WTC11 (cell line): Measurements from ENCODE around the gene NR2F6. TPM values are rescaled to one million over a fixed set of nuclear protein-coding genes. Genes with fewer than 3 reads are reported as not detected.
A peak's percentile ranks its signal among the peaks of the same experiment; 100 is the strongest.

Source experiments
- ATAC-seq: fragments of 200-7000 bp; cut with Tn5 transposase; 2 replicates; pipeline ENCODE4 v1.10.0; 2021; ENCODE audit warnings: mild to moderate bottlenecking, moderate library complexity
- CTCF ChIA-PET: fragments of 300-600 bp; sonication (Branson Sonifier 250); formaldehyde crosslinking; loops from one replicate; lab custom pipeline; 2021; ENCODE audit warnings: antibody characterized with exemption; lab: Charles Lee
- POLR2A ChIA-PET: fragments of 350-600 bp; sonication (Branson Sonifier 250); formaldehyde crosslinking; loops from one replicate; lab custom pipeline; 2021; ENCODE audit warnings: antibody characterized with exemption; lab: Charles Lee
- DNase-seq: peaks from one replicate; pipeline ENCODE4 v3.0.0; 2021; ENCODE audit warnings: low spot score
- H3K27ac Mint-ChIP-seq: 2 replicates; pipeline ENCODE4 v1.8.0; 2021; ENCODE audit warnings: mixed read lengths
- H3K27me3 Mint-ChIP-seq: 2 replicates; pipeline ENCODE4 v1.8.0; 2021; ENCODE audit warnings: low read depth, mild to moderate bottlenecking, moderate library complexity, mixed read lengths
- H3K36me3 Mint-ChIP-seq: 2 replicates; pipeline ENCODE4 v1.8.0; 2021; ENCODE audit warnings: mixed read lengths
- H3K4me1 Mint-ChIP-seq: 2 replicates; pipeline ENCODE4 v1.8.0; 2022; ENCODE audit warnings: mixed read lengths
- H3K4me3 Mint-ChIP-seq: 2 replicates; pipeline ENCODE4 v1.8.0; 2021; ENCODE audit warnings: mild to moderate bottlenecking, moderate library complexity, mixed read lengths
- H3K9me3 Mint-ChIP-seq: 2 replicates; pipeline ENCODE4 v1.8.0; 2021; ENCODE audit warnings: mixed read lengths
- ETV6 ChIP-seq: sonication (generic); formaldehyde crosslinking; IDR thresholded peaks from 2 replicates; pipeline ENCODE4 v1.8.1; 2022; ENCODE audit warnings: mild to moderate bottlenecking, missing genetic modification reagents
- IRF2 ChIP-seq: sonication (generic); formaldehyde crosslinking; IDR thresholded peaks from 2 replicates; pipeline ENCODE4 v1.8.0; 2022; ENCODE audit warnings: low read depth, missing genetic modification reagents, borderline replicate concordance
- JAZF1 ChIP-seq: fragments of 250-450 bp; sonication (Bioruptor Pico); IDR thresholded peaks from 2 replicates; pipeline ENCODE4 v1.9.0; 2021; ENCODE audit warnings: moderate library complexity, mild to moderate bottlenecking, inconsistent platforms
- MYBL2 ChIP-seq: sonication (generic); formaldehyde crosslinking; IDR thresholded peaks from 2 replicates; pipeline ENCODE4 v1.8.1; 2023; ENCODE audit warnings: mild to moderate bottlenecking, moderate library complexity, missing genetic modification reagents
- PRDM15 ChIP-seq: sonication (generic); formaldehyde crosslinking; IDR thresholded peaks from 2 replicates; pipeline ENCODE4 v1.8.0; 2022; ENCODE audit warnings: missing genetic modification reagents
- PREB ChIP-seq: sonication (generic); formaldehyde crosslinking; IDR thresholded peaks from 2 replicates; pipeline ENCODE4 v1.8.1; 2022; ENCODE audit warnings: mild to moderate bottlenecking, missing genetic modification reagents, moderate library complexity, borderline replicate concordance
- PRRX2 ChIP-seq: fragments of 250-450 bp; sonication (Bioruptor Pico); IDR thresholded peaks from 2 replicates; pipeline ENCODE4 v1.8.0; 2021; ENCODE audit warnings: mild to moderate bottlenecking
- RELA ChIP-seq: sonication (generic); formaldehyde crosslinking; IDR thresholded peaks from 2 replicates; pipeline ENCODE4 v1.8.1; 2022; ENCODE audit warnings: missing genetic modification reagents, mild to moderate bottlenecking, borderline replicate concordance
- SMAD3 ChIP-seq: sonication (generic); formaldehyde crosslinking; IDR thresholded peaks from 2 replicates; pipeline ENCODE4 v1.8.0; 2022; ENCODE audit warnings: missing genetic modification reagents, mild to moderate bottlenecking, borderline replicate concordance
- TEAD4 ChIP-seq: sonication (generic); formaldehyde crosslinking; IDR thresholded peaks from 2 replicates; pipeline ENCODE4 v1.8.0; 2022; ENCODE audit warnings: mild to moderate bottlenecking, missing genetic modification reagents
- ZBTB21 ChIP-seq: sonication (generic); formaldehyde crosslinking; IDR thresholded peaks from 2 replicates; pipeline ENCODE4 v1.8.1; 2023; ENCODE audit warnings: mild to moderate bottlenecking, missing genetic modification reagents, borderline replicate concordance
- ZNF138 ChIP-seq: sonication (generic); formaldehyde crosslinking; conservative IDR thresholded peaks from 2 replicates; pipeline ENCODE4 v1.8.1; 2022; ENCODE audit warnings: mild to moderate bottlenecking, moderate library complexity, missing genetic modification reagents
- ZNF219 ChIP-seq: sonication (generic); formaldehyde crosslinking; IDR thresholded peaks from 2 replicates; pipeline ENCODE4 v1.8.0; 2023; ENCODE audit warnings: missing genetic modification reagents, mild to moderate bottlenecking, borderline replicate concordance
- ZNF232 ChIP-seq: sonication (generic); formaldehyde crosslinking; IDR thresholded peaks from 2 replicates; pipeline ENCODE4 v1.8.0; 2022; ENCODE audit warnings: mild to moderate bottlenecking, missing genetic modification reagents
- total RNA-seq: library from RNA; stranded (reverse); gene quantifications from 3 replicates; pipeline ENCODE4 v1.2.3, GENCODE V29; 2021
- TF ChIP-seq, protein P1 (sequence below): sonication (generic); formaldehyde crosslinking; IDR thresholded peaks from 2 replicates; pipeline ENCODE4 v1.8.1; 2022; ENCODE audit warnings: mild to moderate bottlenecking, moderate library complexity, missing genetic modification reagents
- TF ChIP-seq, protein P2 (sequence below): sonication (generic); formaldehyde crosslinking; IDR thresholded peaks from 2 replicates; pipeline ENCODE4 v1.8.1; 2022; ENCODE audit warnings: missing genetic modification reagents, borderline replicate concordance
- TF ChIP-seq, protein P3 (sequence below): fragments of 250-450 bp; sonication (Bioruptor Pico); IDR thresholded peaks from 2 replicates; pipeline ENCODE4 v1.9.0; 2021; ENCODE audit warnings: mild to moderate bottlenecking
- TF ChIP-seq, protein P4 (sequence below): sonication (generic); formaldehyde crosslinking; IDR thresholded peaks from 2 replicates; pipeline ENCODE4 v1.8.1; 2022; ENCODE audit warnings: low read depth, missing genetic modification reagents, borderline replicate concordance
- TF ChIP-seq, protein P5 (sequence below): sonication (generic); formaldehyde crosslinking; IDR thresholded peaks from 2 replicates; pipeline ENCODE4 v1.8.1; 2023; ENCODE audit warnings: mild to moderate bottlenecking, missing genetic modification reagents, moderate library complexity

NR2F6 gene
- total RNA-seq, 1 experiment from 2014 or later: 145 TPM

GRCh38 chr19:17183271-17183761 is 62.4 kb downstream of the NR2F6 start:
- DNase-seq: no peak

More at GRCh38 chr19:17183271-17183761, 62.4 kb downstream of the NR2F6 start:
- ATAC-seq: no peak
- no peak overlapping the region for H3K4me3 Mint-ChIP-seq
- H3K27ac Mint-ChIP-seq: peak overlapping the region; percentile 31; the same call in 1 of the 2 replicates
- TF ChIP-seq, protein P1, sequence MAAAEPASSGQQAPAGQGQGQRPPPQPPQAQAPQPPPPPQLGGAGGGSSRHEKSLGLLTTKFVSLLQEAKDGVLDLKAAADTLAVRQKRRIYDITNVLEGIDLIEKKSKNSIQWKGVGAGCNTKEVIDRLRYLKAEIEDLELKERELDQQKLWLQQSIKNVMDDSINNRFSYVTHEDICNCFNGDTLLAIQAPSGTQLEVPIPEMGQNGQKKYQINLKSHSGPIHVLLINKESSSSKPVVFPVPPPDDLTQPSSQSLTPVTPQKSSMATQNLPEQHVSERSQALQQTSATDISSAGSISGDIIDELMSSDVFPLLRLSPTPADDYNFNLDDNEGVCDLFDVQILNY (CRISPR knock-in tag): no peak
- TF ChIP-seq ZBTB21 (no peak), ZNF138 (no peak), ZNF232 (CRISPR knock-in tag) (no peak), ETV6 (CRISPR knock-in tag) (no peak), RELA (no peak), PRRX2 (CRISPR knock-in tag) (no peak), JAZF1 (CRISPR knock-in tag) (no peak), IRF2 (CRISPR knock-in tag) (no peak), PREB (CRISPR knock-in tag) (no peak), MYBL2 (CRISPR knock-in tag) (no peak), TEAD4 (no peak), ZNF219 (CRISPR knock-in tag) (no peak), PRDM15 (CRISPR knock-in tag) (no peak), SMAD3 (no peak)
- TF ChIP-seq, protein P2, sequence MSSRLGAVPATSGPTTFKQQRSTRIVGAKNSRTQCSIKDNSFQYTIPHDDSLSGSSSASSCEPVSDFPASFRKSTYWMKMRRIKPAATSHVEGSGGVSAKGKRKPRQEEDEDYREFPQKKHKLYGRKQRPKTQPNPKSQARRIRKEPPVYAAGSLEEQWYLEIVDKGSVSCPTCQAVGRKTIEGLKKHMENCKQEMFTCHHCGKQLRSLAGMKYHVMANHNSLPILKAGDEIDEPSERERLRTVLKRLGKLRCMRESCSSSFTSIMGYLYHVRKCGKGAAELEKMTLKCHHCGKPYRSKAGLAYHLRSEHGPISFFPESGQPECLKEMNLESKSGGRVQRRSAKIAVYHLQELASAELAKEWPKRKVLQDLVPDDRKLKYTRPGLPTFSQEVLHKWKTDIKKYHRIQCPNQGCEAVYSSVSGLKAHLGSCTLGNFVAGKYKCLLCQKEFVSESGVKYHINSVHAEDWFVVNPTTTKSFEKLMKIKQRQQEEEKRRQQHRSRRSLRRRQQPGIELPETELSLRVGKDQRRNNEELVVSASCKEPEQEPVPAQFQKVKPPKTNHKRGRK (CRISPR knock-in tag): no peak
- TF ChIP-seq, protein P3, sequence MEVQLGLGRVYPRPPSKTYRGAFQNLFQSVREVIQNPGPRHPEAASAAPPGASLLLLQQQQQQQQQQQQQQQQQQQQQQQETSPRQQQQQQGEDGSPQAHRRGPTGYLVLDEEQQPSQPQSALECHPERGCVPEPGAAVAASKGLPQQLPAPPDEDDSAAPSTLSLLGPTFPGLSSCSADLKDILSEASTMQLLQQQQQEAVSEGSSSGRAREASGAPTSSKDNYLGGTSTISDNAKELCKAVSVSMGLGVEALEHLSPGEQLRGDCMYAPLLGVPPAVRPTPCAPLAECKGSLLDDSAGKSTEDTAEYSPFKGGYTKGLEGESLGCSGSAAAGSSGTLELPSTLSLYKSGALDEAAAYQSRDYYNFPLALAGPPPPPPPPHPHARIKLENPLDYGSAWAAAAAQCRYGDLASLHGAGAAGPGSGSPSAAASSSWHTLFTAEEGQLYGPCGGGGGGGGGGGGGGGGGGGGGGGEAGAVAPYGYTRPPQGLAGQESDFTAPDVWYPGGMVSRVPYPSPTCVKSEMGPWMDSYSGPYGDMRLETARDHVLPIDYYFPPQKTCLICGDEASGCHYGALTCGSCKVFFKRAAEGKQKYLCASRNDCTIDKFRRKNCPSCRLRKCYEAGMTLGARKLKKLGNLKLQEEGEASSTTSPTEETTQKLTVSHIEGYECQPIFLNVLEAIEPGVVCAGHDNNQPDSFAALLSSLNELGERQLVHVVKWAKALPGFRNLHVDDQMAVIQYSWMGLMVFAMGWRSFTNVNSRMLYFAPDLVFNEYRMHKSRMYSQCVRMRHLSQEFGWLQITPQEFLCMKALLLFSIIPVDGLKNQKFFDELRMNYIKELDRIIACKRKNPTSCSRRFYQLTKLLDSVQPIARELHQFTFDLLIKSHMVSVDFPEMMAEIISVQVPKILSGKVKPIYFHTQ: no peak
- TF ChIP-seq, protein P4, sequence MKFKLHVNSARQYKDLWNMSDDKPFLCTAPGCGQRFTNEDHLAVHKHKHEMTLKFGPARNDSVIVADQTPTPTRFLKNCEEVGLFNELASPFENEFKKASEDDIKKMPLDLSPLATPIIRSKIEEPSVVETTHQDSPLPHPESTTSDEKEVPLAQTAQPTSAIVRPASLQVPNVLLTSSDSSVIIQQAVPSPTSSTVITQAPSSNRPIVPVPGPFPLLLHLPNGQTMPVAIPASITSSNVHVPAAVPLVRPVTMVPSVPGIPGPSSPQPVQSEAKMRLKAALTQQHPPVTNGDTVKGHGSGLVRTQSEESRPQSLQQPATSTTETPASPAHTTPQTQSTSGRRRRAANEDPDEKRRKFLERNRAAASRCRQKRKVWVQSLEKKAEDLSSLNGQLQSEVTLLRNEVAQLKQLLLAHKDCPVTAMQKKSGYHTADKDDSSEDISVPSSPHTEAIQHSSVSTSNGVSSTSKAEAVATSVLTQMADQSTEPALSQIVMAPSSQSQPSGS (CRISPR knock-in tag): no peak
- TF ChIP-seq, protein P5, sequence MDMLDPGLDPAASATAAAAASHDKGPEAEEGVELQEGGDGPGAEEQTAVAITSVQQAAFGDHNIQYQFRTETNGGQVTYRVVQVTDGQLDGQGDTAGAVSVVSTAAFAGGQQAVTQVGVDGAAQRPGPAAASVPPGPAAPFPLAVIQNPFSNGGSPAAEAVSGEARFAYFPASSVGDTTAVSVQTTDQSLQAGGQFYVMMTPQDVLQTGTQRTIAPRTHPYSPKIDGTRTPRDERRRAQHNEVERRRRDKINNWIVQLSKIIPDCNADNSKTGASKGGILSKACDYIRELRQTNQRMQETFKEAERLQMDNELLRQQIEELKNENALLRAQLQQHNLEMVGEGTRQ: no peak
- ChIA-PET POLR2A (no interaction called here), CTCF (interaction anchor here (0.6 to 2.0 kb wide), 3 partner anchors 36 to 115 kb away, joined by 3 to 7 read pairs (median 4); partner anchors contain the start of gene ANKLE1)
- no peaks in the 10 kb centered on the region for H3K27me3 Mint-ChIP-seq
- peaks cover 10% of the 10 kb centered on the region for H3K36me3 Mint-ChIP-seq
- H3K4me1 Mint-ChIP-seq: peaks cover 14% of the 10 kb centered on the region
- no peaks in the 10 kb centered on the region for H3K9me3 Mint-ChIP-seq
